Immature natural killer cell (primary cell): ENCODE results near the gene NATD1. TPM values are rescaled to one million over a fixed set of nuclear protein-coding genes. Genes with fewer than 3 reads are reported as not detected.
"Not testable (repeated sequence)": the region's sequence is repeated elsewhere in the genome, so short reads cannot be mapped to it uniquely, and the experiment has no call there.

ENCODE experiments used
- DNase-seq, 3 donors: peaks; one replicate each; pipeline ENCODE4 v3.0.0; 2022; ENCODE audit warnings: mixed read lengths in 1 of 3
- H3K27ac Mint-ChIP-seq, 6 donors: one replicate each; pipeline ENCODE4 v1.8.0; 2020; ENCODE audit warnings: mixed read lengths in 6 of 6, mild to moderate bottlenecking in 5 of 6, inconsistent platforms in 4 of 6, moderate library complexity in 3 of 6
- H3K27me3 Mint-ChIP-seq, 3 donors: one replicate each; pipeline ENCODE4 v1.8.0; 2020 to 2021; ENCODE audit warnings: low read depth in 3 of 3, mild to moderate bottlenecking in 3 of 3, mixed read lengths in 3 of 3, moderate library complexity in 3 of 3, inconsistent platforms in 1 of 3
- H3K36me3 Mint-ChIP-seq, 3 donors: one replicate each; pipeline ENCODE4 v1.8.0; 2020; ENCODE audit warnings: mixed read lengths in 3 of 3, inconsistent platforms in 2 of 3, mild to moderate bottlenecking in 2 of 3
- H3K4me1 Mint-ChIP-seq, 2 donors: one replicate each; pipeline ENCODE4 v1.8.0; 2020; ENCODE audit warnings: inconsistent platforms in 2 of 2, mild to moderate bottlenecking in 2 of 2, mixed read lengths in 2 of 2, moderate library complexity in 1 of 2
- H3K4me3 Mint-ChIP-seq, 5 donors: one replicate each; pipeline ENCODE4 v1.8.0; 2020; ENCODE audit warnings: mild to moderate bottlenecking in 5 of 5, mixed read lengths in 5 of 5, inconsistent platforms in 3 of 5, moderate library complexity in 3 of 5
- H3K9me3 Mint-ChIP-seq, 6 donors: one replicate each; pipeline ENCODE4 v1.8.0; 2020; ENCODE audit warnings: mild to moderate bottlenecking in 6 of 6, mixed read lengths in 6 of 6, inconsistent platforms in 4 of 6, moderate library complexity in 3 of 6
- polyA plus RNA-seq, 3 donors: library from polyadenylated mRNA; unstranded; fragments of 300-500 nt; fragmentation: Illumina TruSeq; gene quantifications; one replicate each; pipeline ENCODE4 v1.2.3, GENCODE V29; 2021

NATD1 gene
- polyA plus RNA-seq, 3 donors from 2014 or later, result 0.57 to 3.4 (median 2.5) TPM

DNA sequence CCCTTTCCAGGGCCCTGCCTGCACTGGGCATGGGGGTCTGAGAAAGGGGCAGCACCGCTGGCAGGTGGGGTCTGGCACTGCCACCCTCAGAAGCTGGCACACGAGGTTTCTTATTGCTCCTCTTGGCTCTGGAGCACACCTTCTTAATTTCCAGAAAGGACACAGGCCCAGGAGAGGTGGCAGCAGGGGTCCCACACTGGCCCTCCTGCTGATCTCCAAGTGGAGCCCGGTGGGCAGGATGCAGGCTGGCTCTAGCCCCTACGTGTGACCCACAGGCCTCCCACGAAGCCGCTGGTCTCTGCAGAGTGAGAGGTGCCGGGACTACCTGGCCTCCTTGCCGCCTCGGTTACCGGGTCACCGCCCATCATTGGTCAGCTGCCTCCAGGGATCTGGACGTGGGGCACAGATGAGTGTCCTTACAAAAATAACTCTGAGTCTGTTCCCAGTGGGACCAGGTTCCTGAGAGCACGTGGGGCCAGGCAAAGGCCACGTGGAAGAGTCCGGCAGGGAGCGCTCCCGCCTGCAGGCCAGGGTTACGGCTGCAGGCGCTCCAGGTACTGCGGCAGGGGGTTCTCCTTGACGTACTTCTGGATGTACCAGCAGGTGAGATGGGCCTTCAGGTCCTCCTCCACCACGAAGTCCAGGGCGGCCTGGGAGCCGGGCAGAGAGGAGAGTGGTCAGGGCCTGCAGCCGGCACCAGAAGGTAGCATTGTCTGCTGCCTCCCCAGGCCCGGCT lies 10.3 kb downstream of the NATD1 start:
- H3K4me1 Mint-ChIP-seq, result peaks cover 0 to 6% of the 10 kb centered on the region in 2 donors
- H3K27ac Mint-ChIP-seq, result no peak overlapping the region
- DNase-seq, result no peak
- no peaks in the 10 kb centered on the region for H3K9me3 Mint-ChIP-seq
- peaks cover 0 to 5% (median 0%) of the 10 kb centered on the region in 3 donors for H3K27me3 Mint-ChIP-seq
- H3K4me3 Mint-ChIP-seq, result no peak overlapping the region
- H3K36me3 Mint-ChIP-seq, result no peaks in the 10 kb centered on the region

DNA sequence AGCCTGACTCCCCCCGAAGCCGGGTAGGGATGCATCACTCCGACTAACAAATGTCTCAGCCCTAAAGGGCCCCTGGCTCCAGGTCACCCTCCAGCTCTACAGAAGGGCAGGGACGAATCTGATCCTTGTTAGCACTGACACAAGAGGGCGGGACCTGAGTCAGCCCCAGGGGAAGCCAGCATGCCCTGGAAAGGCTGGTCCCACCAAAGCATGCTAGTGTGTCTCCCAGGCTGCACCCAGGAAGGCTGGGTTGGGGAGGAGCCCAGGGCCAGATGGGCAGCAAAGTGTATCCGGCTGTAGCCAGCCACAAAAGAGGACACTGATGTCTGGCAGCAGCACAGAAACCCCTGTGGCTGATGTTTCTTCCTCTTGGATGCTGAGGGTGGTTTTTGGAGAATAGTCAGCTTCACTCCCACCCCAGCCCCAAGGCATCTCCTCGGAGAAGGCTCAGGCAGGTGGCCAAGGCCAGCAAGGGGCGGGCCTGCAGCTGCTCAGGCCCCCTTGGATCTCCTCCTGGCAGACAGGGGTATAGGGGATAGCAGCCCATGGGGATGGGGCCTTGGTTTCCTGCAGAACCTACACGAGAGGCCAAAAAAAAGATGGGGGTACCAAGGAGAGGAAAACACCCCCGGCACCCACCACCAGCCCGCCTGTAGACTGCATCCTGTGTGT lies 11.0 kb downstream of the NATD1 start:
- Mint-ChIP-seq H3K9me3 (no peaks in the 10 kb centered on the region), H3K4me3 (no peak overlapping the region), H3K27me3 (peaks cover 0 to 5% (median 0%) of the 10 kb centered on the region in 3 donors), H3K27ac (no peak overlapping the region), H3K36me3 (no peaks in the 10 kb centered on the region), H3K4me1 (peaks cover 0 to 4% of the 10 kb centered on the region in 2 donors)
- DNase-seq, result no peak

GRCh38 chr17:21241564-21241963 lies 11.6 kb downstream of the NATD1 start:
- Mint-ChIP-seq H3K9me3 (no peaks in the 10 kb centered on the region), H3K4me1 (peaks cover 0 to 4% of the 10 kb centered on the region in 2 donors), H3K4me3 (no peak overlapping the region), H3K36me3 (no peaks in the 10 kb centered on the region), H3K27ac (no peak overlapping the region), H3K27me3 (peaks cover 0 to 5% (median 0%) of the 10 kb centered on the region in 3 donors)
- DNase-seq, result no peak

DNA sequence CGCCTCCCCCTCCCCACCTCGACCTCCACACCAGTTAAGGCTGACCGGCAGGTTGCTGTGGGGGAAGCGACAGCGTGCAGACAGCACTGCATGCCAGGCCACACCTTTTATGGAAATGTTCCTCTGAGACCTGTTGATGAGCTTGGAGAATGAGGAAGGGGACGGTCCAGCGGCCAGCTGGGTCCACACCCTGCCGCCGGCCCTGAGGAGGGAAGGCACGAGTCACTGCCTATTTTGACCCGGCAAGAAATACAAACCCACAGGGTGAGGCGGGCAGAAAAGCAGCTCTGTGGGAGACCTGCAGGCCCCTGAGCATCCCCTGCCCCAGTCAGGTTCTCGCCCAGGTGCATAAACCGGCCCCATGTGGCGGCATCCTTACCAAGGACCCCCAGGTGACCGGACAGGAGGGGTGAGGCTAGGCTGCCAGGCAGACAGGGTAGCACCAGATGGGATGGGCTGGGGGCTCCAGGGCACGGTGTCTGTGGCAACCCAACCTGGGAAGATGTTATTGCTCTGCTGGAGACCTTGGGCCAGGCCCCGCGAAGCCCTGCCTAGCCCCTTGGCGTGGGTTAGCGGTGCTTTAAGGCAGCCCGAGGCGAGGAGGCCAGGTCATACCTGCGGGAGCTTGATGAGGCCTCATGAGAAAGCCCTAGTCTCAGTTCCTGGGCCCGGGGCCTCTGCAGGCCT lies 12.7 kb downstream of the NATD1 start:
- H3K36me3 Mint-ChIP-seq, result no peaks in the 10 kb centered on the region
- no peak overlapping the region for H3K27ac Mint-ChIP-seq
- no peaks in the 10 kb centered on the region for H3K9me3 Mint-ChIP-seq
- no peak overlapping the region for H3K4me3 Mint-ChIP-seq
- H3K27me3 Mint-ChIP-seq, result peaks cover 0 to 5% (median 0%) of the 10 kb centered on the region in 3 donors
- H3K4me1 Mint-ChIP-seq, result peaks cover 0 to 4% of the 10 kb centered on the region in 2 donors
- no peak for DNase-seq

DNA sequence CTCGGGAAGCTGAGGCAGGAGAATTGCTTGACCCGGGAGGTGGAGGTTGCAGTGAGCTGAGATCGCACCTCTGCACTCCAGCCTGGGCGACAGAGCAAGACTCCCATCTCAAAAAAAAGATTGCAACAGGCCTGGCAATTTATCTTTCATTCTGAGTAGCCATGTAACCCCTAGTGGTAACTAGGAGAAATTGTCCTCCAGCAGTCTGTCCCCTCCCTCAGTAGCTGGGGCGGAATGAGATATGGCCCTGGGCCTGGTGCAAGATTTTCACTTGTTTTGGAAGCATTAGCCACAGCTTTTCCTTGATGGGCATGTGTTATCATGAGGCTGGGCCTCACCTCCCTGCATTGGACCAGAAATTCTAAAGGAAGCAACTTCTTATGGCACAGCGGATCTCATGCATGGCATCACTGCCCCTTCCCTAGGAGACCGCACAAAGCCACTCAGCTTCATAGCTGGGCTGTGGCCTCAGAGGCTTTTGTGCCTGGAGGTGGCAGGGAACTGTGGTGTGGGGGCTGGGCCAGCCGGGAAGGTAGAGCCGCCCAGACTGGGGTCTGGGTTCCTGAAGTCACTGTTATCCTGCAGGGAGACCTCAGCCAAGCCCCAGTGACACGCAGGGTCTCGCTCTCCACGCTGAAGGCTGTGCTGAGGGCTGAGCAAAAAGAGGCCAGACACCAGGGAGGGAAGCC lies 13.4 kb downstream of the NATD1 start:
- Mint-ChIP-seq H3K4me3 (no peak overlapping the region), H3K36me3 (no peaks in the 10 kb centered on the region), H3K27me3 (peaks cover 0 to 5% (median 0%) of the 10 kb centered on the region in 3 donors), H3K27ac (no peak overlapping the region), H3K9me3 (no peaks in the 10 kb centered on the region), H3K4me1 (peaks cover 0 to 3% of the 10 kb centered on the region in 2 donors)
- DNase-seq, result no peak

DNA sequence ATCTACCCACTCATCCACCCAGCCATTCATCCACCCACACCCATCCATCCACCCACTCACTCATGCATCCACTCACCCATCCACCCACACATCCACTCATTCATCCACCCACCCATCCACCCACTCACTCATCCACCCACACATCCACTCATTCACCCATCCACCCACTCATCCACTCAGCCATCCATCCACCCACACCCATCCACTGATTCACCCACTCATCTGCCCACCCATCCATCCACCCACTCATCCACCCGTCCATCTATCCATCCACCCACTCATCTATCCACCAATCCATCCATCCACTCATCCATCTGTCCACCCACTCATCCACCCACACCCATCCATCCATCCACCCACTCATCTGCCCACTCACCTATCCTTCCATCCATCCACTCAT lies 17.3 kb downstream of the NATD1 start:
- H3K9me3 Mint-ChIP-seq, result no peaks in the 10 kb centered on the region
- H3K27me3 Mint-ChIP-seq, result peaks cover 0 to 3% (median 2%) of the 10 kb centered on the region in 3 donors
- H3K36me3 Mint-ChIP-seq, result peaks cover 5 to 8% (median 6%) of the 10 kb centered on the region in 3 donors
- no peaks in the 10 kb centered on the region for H3K4me1 Mint-ChIP-seq
- H3K27ac Mint-ChIP-seq, result no peak overlapping the region
- no peak for DNase-seq
- H3K4me3 Mint-ChIP-seq, result no peak overlapping the region

GRCh38 chr17:21233581-21234347 lies 19.4 kb downstream of the NATD1 start:
- no peak overlapping the region for H3K4me3 Mint-ChIP-seq
- no peaks in the 10 kb centered on the region for H3K9me3 Mint-ChIP-seq
- peak overlapping the region in 2 of 6 donors; percentile 19 to 37 for H3K27ac Mint-ChIP-seq
- peaks cover 5 to 8% (median 6%) of the 10 kb centered on the region in 3 donors for H3K36me3 Mint-ChIP-seq
- no peak for DNase-seq
- peaks cover 0 to 2% (median 0%) of the 10 kb centered on the region in 3 donors for H3K27me3 Mint-ChIP-seq
- no peaks in the 10 kb centered on the region for H3K4me1 Mint-ChIP-seq

DNA sequence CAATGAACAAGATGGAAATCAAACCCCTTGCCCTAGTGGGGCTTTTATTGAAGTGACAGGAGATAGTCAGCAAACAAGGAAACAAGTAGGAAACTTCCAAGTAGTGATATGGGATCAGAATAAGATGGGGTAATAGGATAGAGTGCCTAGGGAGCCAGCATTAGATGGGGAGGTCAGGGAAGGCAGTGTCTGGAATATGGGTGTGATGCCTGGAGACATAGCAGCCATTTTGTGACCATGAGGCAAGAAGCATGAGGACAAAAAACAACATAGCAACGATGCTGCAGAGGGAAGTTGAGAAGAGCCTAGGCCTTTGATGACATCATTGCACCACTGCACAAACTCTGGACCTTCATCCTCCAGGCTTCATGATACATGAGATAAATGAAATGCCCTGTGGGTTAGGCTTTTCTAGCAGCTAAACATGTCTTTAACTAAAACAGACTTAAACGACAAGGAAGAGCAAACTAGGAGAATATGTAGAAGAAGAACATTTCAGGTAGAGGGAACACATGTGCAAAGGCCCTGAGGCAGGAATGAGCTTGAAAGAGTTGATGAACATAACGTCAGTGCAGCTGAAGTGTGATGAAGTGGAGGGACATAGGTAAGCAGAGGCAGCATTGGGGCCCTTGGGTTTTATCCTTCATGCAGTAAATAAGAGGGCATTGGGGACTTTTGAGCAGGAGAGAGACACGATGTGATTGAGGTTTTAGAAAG lies 21.0 kb downstream of the NATD1 start:
- Mint-ChIP-seq H3K36me3 (peaks cover 5 to 8% (median 6%) of the 10 kb centered on the region in 3 donors), H3K4me3 (no peak overlapping the region), H3K27me3 (peaks cover 0 to 2% (median 0%) of the 10 kb centered on the region in 3 donors), H3K27ac (no peak overlapping the region), H3K9me3 (no peaks in the 10 kb centered on the region), H3K4me1 (no peaks in the 10 kb centered on the region)
- no peak for DNase-seq

DNA sequence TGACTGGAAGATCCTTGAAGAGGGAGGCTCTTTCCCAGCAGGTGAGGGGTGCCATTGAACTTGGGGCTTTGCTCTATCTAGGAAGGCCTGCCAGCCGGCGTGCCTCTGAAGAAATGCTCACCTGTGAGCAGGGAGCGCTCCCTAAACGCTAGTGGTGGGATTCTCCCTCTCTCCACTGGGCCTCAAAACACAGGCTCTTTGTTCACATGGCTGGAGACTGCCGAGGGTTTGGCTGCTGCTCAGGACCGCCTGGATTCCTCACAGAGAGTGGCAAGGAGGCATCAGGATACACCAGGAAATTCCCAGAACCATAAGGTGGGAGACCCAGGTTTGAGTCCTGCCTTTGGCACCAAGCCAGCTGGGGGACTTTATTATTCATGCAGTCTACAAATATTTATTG lies 21.7 kb downstream of the NATD1 start:
- DNase-seq, result no peak
- Mint-ChIP-seq H3K27ac (no peak overlapping the region), H3K4me3 (no peak overlapping the region), H3K9me3 (no peaks in the 10 kb centered on the region), H3K4me1 (no peaks in the 10 kb centered on the region), H3K36me3 (peaks cover 5 to 8% (median 6%) of the 10 kb centered on the region in 3 donors), H3K27me3 (peaks cover 0 to 2% (median 0%) of the 10 kb centered on the region in 3 donors)

- no peak for DNase-seq
- no peaks in the 10 kb centered on the region for H3K4me1 Mint-ChIP-seq
- peaks cover 0 to 2% (median 0%) of the 10 kb centered on the region in 3 donors for H3K27me3 Mint-ChIP-seq
- no peak overlapping the region for H3K27ac Mint-ChIP-seq
- H3K36me3 Mint-ChIP-seq, result peaks cover 5 to 8% (median 6%) of the 10 kb centered on the region in 3 donors
- H3K9me3 Mint-ChIP-seq, result no peaks in the 10 kb centered on the region
- no peak overlapping the region for H3K4me3 Mint-ChIP-seq
Measured at GRCh38 chr17:21228845-21229244, 24.4 kb downstream of the NATD1 start.

DNA sequence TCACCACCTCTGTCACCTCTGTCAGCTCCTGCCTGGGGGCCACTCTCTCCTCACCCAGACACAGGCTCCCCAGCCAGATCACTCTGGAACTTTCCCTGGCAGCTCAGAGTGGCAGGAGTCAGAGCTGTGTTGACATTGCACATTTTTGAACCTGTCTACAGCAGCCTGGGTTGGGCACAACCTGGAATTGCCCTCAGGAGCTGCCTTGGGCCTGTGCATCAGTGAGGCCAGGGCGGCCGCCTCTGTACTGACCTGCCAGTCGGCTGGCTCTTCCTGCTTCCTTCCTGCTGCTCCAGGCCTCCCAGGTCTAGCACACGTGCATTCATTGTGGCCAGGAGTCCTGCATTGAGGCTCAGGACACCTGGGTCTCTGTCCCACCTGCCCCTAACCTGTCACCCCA lies 25.1 kb downstream of the NATD1 start:
- H3K27ac Mint-ChIP-seq, result no peak overlapping the region
- H3K9me3 Mint-ChIP-seq, result no peaks in the 10 kb centered on the region
- no peaks in the 10 kb centered on the region for H3K4me1 Mint-ChIP-seq
- no peak overlapping the region for H3K4me3 Mint-ChIP-seq
- no peak for DNase-seq
- peaks cover 4 to 8% (median 5%) of the 10 kb centered on the region in 3 donors for H3K36me3 Mint-ChIP-seq
- H3K27me3 Mint-ChIP-seq, result peaks cover 0 to 2% (median 0%) of the 10 kb centered on the region in 3 donors

- H3K4me3 Mint-ChIP-seq, H3K27ac Mint-ChIP-seq, DNase-seq, H3K9me3 Mint-ChIP-seq, H3K27me3 Mint-ChIP-seq, H3K4me1 Mint-ChIP-seq, H3K36me3 Mint-ChIP-seq: not testable (repeated sequence)
Measured at GRCh38 chr17:21227277-21227676, 25.9 kb downstream of the NATD1 start.
